Retinal pigment epithelial cell (primary cell): Measurements from ENCODE around the gene GPRC6A.
"Not testable (repeated sequence)": the region's sequence is repeated elsewhere in the genome, so short reads cannot be mapped to it uniquely, and the experiment has no call there.

Source experiments
- DNase-seq: peaks from one replicate; pipeline ENCODE4 v3.0.0-alpha.2; 2010; ENCODE audit warnings: low read depth
- H3K4me3 ChIP-seq: 2 replicates; pipeline ENCODE4 v1.5.1; 2011; ENCODE audit warnings: mild to moderate bottlenecking, low read length, control low read depth, moderate library complexity
- CTCF ChIP-seq: conservative IDR thresholded peaks from 2 replicates; pipeline ENCODE4 v1.5.1; 2011; ENCODE audit warnings: low read depth, low read length, control low read depth, inconsistent platforms

The GPRC6A gene

GRCh38 chr6:116858060-116858459 is 29.2 kb upstream of the GPRC6A start:
- no peak for DNase-seq
- no peak overlapping the region for H3K4me3 ChIP-seq
- no peak for TF ChIP-seq CTCF

GRCh38 chr6:116847227-116847626 is 18.3 kb upstream of the GPRC6A start:
- no peak overlapping the region for H3K4me3 ChIP-seq
- TF ChIP-seq CTCF = peak; percentile 17
- peak; percentile 4 for DNase-seq

- DNase-seq = no peak
- no peak for TF ChIP-seq CTCF
Observed at GRCh38 chr6:116842459-116842858, 13.6 kb upstream of the GPRC6A start.

GRCh38 chr6:116840091-116840490 is 11.2 kb upstream of the GPRC6A start:
- no peak for TF ChIP-seq CTCF
- no peak overlapping the region for H3K4me3 ChIP-seq
- no peak for DNase-seq

More at GRCh38 chr6:116842459-116842858, 13.6 kb upstream of the GPRC6A start:
- H3K4me3 ChIP-seq = no peak overlapping the region

- TF ChIP-seq CTCF = no peak
- DNase-seq = no peak
Observed at GRCh38 chr6:116836606-116837342, 7.9 kb upstream of the GPRC6A start.

GRCh38 chr6:116834526-116834925 is 5.6 kb upstream of the GPRC6A start:
- DNase-seq, H3K4me3 ChIP-seq: not testable (repeated sequence)

More at GRCh38 chr6:116836606-116837342, 7.9 kb upstream of the GPRC6A start:
- no peak overlapping the region for H3K4me3 ChIP-seq

GRCh38 chr6:116827561-116828240 is 1.2 kb downstream of the GPRC6A start:
- no peak overlapping the region for H3K4me3 ChIP-seq
- no peak for TF ChIP-seq CTCF
- no peak for DNase-seq

GRCh38 chr6:116816336-116816735 is 12.5 kb downstream of the GPRC6A start:
- not testable (repeated sequence) for DNase-seq, H3K4me3 ChIP-seq
